ENCODE data around the gene MR1.

The MR1 gene

GRCh38 chr1:181037386-181037785, 3.6 kb downstream of the MR1 start (continued):
- TF ChIP-seq ZNF747 (tag by site-specific recombination; IDR thresholded peaks at IDR 0.05) (no peak), GLI4 (tag by site-specific recombination; IDR thresholded peaks at IDR 0.05) (no peak)

GRCh38 chr1:181038399-181038873, 4.7 kb downstream of the MR1 start:
- no peaks in the 10 kb centered on the region; the same call in 1 of the 2 replicates for H3K4me1 ChIP-seq (ENCODE audit: control insufficient read depth, insufficient read depth, low read length)
- POLR2A ChIA-PET = interaction anchor here (6.3 kb wide), 1 partner anchor 15 kb away, joined by 40 read pairs; the partner anchor contains the start of gene STX6
- no peak overlapping the region for H3K27ac ChIP-seq (ENCODE audit: extremely low read depth, low read depth, low read length)
- H3K4me3 ChIP-seq (ENCODE audit: low read depth, low read length) = no peak overlapping the region
- H3K36me3 ChIP-seq (ENCODE audit: control insufficient read depth in 2 of 2, insufficient read depth in 1 of 2, low read length in 2 of 2) = no peaks in the 10 kb centered on the region
- H3K9me3 ChIP-seq (ENCODE audit: control insufficient read depth, insufficient read depth, low read depth, low read length) = no peaks in the 10 kb centered on the region
- CTCF ChIA-PET = interaction anchor here (0.6 to 8.0 kb wide), 12 partner anchors 12 to 155 kb away, joined by 3 to 106 read pairs (median 4); no protein-coding TSS in a partner anchor
- TF ChIP-seq ZNF580 (tag by site-specific recombination; IDR thresholded peaks at IDR 0.05) = peak; percentile 83
- no peak for TF ChIP-seq YY1 (tag by site-specific recombination; IDR thresholded peaks at IDR 0.05)
- no peak for TF ChIP-seq ZNF768 (tag by site-specific recombination; IDR thresholded peaks at IDR 0.05)
- 0 out of 2 replicates have a peak, but pooled peaks have one; percentile 21 for TF ChIP-seq ZNF2 (tag by site-specific recombination; IDR thresholded peaks at IDR 0.05)
- no peak for TF ChIP-seq ZNF350 (tag by site-specific recombination; IDR thresholded peaks at IDR 0.05)
- no peak for TF ChIP-seq ZNF555 (tag by site-specific recombination; conservative IDR thresholded peaks at IDR 0.05)
- no peak for TF ChIP-seq ZNF175 (tag by site-specific recombination; IDR thresholded peaks at IDR 0.05)
- no peak for TF ChIP-seq ZNF792 (tag by site-specific recombination; IDR thresholded peaks at IDR 0.05)
- no peak for TF ChIP-seq TSHZ1 (tag by site-specific recombination; IDR thresholded peaks at IDR 0.05; ENCODE audit: borderline replicate concordance)
- 0 out of 2 replicates have a peak, but pooled peaks have one; percentile 14 for TF ChIP-seq MZF1 (tag by site-specific recombination; IDR thresholded peaks at IDR 0.05; ENCODE audit: borderline replicate concordance)
- no peak for TF ChIP-seq ZNF214 (tag by site-specific recombination; IDR thresholded peaks at IDR 0.05; ENCODE audit: borderline replicate concordance)
- TF ChIP-seq ZBTB48 (tag by site-specific recombination; IDR thresholded peaks at IDR 0.05) = peak; percentile 73
- no peak for TF ChIP-seq ZNF664 (tag by site-specific recombination; IDR thresholded peaks at IDR 0.05)
- TF ChIP-seq ZNF791 (tag by site-specific recombination; IDR thresholded peaks at IDR 0.05) = no peak
- TF ChIP-seq FEZF1 (tag by site-specific recombination; IDR thresholded peaks at IDR 0.05) = no peak
- TF ChIP-seq CTCF (tag by site-specific recombination; IDR thresholded peaks at IDR 0.05) = peak; percentile 50
- peak; percentile 36 for TF ChIP-seq ZIC2 (tag by site-specific recombination; IDR thresholded peaks at IDR 0.05)
- peak; percentile 47; the same call in 1 of the 2 replicates for TF ChIP-seq PRDM10 (tag by site-specific recombination; IDR thresholded peaks at IDR 0.05)
- no peak for TF ChIP-seq KLF9 (tag by site-specific recombination; IDR thresholded peaks at IDR 0.05; ENCODE audit: low read depth)
- TF ChIP-seq ZSCAN23 (tag by site-specific recombination; IDR thresholded peaks at IDR 0.05) = no peak
- no peak for TF ChIP-seq ZNF610 (tag by site-specific recombination; IDR thresholded peaks at IDR 0.05; ENCODE audit: borderline replicate concordance)
- TF ChIP-seq ZNF654 (tag by site-specific recombination; IDR thresholded peaks at IDR 0.05; ENCODE audit: low read depth) = peak; percentile 64
- no peak for TF ChIP-seq ZNF521 (tag by site-specific recombination; IDR thresholded peaks at IDR 0.05)
- no peak for TF ChIP-seq SP3 (tag by site-specific recombination; IDR thresholded peaks at IDR 0.05)
- TF ChIP-seq IKZF3 (tag by site-specific recombination; IDR thresholded peaks at IDR 0.05) = peak; percentile 45; the same call in 1 of the 2 replicates
- no peak for TF ChIP-seq ZNF221 (tag by site-specific recombination; IDR thresholded peaks at IDR 0.05; ENCODE audit: borderline replicate concordance)
- no peak for TF ChIP-seq SP2 (tag by site-specific recombination; IDR thresholded peaks at IDR 0.05)

Data from HEK293 (cell line).